ENCODE data around the gene NRIP2.
A peak's percentile ranks its signal among the peaks of the same experiment; 100 is the strongest.
"Not testable (repeated sequence)": the region's sequence is repeated elsewhere in the genome, so short reads cannot be mapped to it uniquely, and the experiment has no call there.

NRIP2 gene, protein sequence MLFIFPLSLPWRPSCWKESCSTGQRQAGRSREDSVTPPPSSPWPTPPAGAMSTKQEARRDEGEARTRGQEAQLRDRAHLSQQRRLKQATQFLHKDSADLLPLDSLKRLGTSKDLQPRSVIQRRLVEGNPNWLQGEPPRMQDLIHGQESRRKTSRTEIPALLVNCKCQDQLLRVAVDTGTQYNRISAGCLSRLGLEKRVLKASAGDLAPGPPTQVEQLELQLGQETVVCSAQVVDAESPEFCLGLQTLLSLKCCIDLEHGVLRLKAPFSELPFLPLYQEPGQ

DNA sequence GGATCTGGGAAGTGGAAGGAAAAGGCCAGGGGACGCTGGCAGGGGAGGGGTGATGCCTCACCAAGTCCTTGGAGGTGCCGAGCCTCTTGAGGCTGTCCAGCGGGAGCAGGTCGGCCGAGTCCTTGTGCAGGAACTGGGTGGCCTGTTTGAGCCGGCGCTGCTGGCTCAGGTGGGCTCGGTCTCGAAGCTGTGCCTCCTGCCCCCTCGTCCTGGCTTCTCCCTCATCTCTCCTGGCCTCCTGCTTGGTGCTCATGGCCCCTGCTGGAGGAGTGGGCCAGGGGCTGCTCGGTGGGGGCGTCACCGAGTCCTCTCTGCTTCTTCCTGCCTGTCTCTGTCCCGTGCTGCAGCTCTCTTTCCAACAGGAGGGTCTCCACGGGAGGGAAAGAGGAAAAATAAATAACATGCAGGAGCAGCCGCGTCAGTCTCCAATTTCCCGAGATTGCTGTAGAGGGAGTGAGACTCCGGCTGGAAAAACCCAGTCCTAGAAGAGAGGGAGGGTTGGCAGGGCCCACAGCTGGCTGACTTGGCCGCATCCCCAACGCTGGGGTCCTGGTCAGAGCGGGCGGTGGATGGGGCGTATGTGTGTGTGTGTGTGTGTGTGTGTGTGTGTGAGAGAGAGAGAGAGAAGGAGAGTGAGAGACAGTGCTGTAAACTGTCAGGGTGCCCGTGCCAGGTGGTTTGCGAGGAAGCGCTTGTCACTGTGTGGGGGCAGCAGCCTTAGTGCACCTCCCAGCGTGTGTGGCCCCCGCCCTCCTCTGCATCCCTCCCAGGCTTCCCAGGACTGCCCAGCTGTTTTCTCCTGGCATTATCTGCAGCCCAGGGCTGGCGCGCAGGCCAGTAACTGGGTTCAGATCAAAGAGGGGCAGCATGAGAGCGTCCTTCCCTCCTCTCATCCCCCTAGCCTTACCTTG lies at the start of gene NRIP2:
Gene NRIP2 (minus strand): TSS at position 455 of the 911 bp plus-strand sequence. CDS start 52 bp downstream, at position 403.
- no peak within 1 kb of the TSS for H3K4me3 ChIP-seq (replicated peaks in 1 of 2; ENCODE audit: low read depth in 2 of 2, low read length in 2 of 2)
- TF ChIP-seq, protein P1, sequence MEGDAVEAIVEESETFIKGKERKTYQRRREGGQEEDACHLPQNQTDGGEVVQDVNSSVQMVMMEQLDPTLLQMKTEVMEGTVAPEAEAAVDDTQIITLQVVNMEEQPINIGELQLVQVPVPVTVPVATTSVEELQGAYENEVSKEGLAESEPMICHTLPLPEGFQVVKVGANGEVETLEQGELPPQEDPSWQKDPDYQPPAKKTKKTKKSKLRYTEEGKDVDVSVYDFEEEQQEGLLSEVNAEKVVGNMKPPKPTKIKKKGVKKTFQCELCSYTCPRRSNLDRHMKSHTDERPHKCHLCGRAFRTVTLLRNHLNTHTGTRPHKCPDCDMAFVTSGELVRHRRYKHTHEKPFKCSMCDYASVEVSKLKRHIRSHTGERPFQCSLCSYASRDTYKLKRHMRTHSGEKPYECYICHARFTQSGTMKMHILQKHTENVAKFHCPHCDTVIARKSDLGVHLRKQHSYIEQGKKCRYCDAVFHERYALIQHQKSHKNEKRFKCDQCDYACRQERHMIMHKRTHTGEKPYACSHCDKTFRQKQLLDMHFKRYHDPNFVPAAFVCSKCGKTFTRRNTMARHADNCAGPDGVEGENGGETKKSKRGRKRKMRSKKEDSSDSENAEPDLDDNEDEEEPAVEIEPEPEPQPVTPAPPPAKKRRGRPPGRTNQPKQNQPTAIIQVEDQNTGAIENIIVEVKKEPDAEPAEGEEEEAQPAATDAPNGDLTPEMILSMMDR (IDR thresholded peaks at IDR 0.05; ENCODE audit: low read depth, low read length) = peak; percentile 10
- DNase-seq (ENCODE audit: low read depth in 2 of 2) = peak; percentile 29 to 82

DNA sequence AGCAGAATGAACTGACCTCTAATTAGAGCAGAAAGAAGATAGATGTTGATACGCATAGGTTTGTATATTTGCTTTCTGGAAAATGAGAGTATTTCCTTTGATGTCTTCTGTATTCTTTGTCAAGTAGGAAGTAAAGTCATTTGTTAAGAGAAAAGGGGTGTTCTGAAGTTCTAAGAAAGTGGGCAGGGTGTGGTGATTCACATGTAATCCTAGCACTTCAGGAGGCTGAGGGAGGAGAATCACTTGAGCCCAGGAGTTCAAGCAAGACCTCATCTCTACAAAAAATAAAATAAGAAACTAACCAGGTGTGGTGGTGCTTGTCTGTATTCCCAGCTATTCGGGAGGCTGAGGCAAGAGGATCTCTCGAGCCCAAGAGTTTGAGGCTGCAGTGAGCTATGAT lies 45.0 kb upstream of the NRIP2 start:
- no peak for DNase-seq (ENCODE audit: low read depth in 2 of 2)
- TF ChIP-seq, protein P1 (IDR thresholded peaks at IDR 0.05; ENCODE audit: low read depth, low read length) = no peak
- no peak overlapping the region for H3K4me3 ChIP-seq (replicated peaks in 1 of 2; ENCODE audit: low read depth in 2 of 2, low read length in 2 of 2)

DNA sequence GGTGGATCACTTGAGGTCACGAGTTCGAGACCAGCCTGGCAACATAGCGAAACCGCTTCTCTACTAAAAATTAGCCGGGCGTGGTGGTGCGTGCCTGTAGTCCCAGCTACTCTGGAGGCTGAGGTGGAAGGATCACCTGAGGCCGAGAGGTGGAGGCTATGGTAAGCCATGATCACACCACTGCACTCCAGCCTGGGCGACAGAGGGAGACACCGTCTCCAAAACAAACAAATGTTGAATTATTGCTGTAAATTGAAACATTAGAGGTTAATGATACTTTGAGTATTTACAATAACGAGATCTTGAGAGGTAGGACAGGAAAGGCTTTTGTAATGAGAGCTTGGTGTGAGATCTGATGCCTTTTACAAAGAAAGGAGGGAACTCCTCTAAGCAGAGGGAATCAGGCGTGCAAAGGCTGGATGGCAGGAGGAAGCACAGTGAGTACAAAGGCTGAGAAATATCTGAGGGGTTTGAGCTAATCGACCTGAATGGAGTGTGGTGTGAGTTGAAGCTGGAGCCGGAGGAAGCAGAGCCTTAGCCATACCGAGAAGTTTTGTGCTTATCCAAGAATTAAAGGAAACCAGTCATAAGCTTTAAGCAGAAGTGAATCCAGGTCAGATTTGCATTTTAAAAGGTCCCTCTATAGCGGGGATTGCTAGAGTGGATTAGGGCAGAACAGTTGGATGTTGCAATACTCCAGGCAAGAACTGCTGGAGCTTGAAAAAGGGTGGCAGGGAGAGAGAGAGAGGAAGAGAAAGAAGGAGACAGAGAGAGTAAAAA lies 43.3 kb upstream of the NRIP2 start:
- DNase-seq (ENCODE audit: low read depth in 2 of 2) = peak; percentile 35 to 71
- H3K4me3 ChIP-seq (replicated peaks in 1 of 2; ENCODE audit: low read depth in 2 of 2, low read length in 2 of 2) = peak overlapping the region; percentile 74 to 88
- TF ChIP-seq, protein P1 (IDR thresholded peaks at IDR 0.05; ENCODE audit: low read depth, low read length) = no peak

DNA sequence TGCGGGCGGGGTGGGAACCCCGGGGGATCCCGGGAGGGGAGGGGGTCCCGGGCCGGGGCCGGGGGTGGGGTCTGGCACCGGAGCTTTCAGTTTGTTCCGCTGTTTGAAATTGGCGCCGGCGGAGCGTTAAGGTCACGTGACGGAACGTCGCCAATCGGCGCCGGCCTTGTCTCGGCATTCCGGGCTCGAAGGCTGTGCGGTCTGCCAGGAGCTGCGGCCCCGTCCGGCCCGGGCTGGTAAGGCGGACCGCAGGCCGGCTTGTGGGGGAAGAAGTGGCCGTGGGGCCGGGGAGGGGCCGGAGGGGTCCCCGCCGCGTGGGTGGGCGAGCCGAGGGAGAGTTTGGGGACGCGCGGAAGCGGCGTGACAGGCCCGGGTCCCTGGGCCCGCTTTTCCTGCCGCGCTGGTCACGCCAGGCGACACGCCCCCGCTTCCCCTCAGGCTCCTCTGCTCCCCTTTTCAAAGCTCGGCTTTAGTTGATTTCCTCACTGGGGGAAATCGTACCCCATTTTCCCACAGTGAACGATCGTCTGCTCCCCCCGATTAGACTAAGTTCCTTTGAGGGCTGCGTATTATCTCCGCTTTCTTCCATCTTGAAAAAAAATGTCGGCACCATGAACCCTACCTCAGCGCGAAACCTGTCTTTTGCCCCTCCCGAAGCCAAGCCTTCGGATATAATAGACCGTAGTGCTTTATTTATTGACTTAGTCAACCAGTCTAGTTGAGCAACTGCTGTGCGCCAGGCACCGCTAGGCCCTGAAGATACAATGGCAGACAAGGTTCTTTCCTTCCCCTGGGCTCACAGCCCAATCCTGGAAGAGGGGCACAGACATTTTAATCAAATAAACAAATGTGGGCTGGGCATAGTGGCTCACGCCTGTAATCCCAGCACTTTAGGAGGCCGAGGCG lies 42.5 kb upstream of the NRIP2 start, which contains the start of the genes FOXM1 and RHNO1:
Gene FOXM1 (minus strand): TSS at position 128 of the 906 bp plus-strand sequence. CDS start 2,696 bp downstream, outside the sequence.
Gene RHNO1 (plus strand): TSS at position 177 of the 906 bp plus-strand sequence. CDS start 8,144 bp downstream, outside the sequence.
- TF ChIP-seq, protein P1 (IDR thresholded peaks at IDR 0.05; ENCODE audit: low read depth, low read length) = no peak
- peak within 1 kb of the TSS; percentile 74 to 88 for H3K4me3 ChIP-seq (replicated peaks in 1 of 2; ENCODE audit: low read depth in 2 of 2, low read length in 2 of 2)
- DNase-seq (ENCODE audit: low read depth in 2 of 2) = peak; percentile 90 to 92

DNA sequence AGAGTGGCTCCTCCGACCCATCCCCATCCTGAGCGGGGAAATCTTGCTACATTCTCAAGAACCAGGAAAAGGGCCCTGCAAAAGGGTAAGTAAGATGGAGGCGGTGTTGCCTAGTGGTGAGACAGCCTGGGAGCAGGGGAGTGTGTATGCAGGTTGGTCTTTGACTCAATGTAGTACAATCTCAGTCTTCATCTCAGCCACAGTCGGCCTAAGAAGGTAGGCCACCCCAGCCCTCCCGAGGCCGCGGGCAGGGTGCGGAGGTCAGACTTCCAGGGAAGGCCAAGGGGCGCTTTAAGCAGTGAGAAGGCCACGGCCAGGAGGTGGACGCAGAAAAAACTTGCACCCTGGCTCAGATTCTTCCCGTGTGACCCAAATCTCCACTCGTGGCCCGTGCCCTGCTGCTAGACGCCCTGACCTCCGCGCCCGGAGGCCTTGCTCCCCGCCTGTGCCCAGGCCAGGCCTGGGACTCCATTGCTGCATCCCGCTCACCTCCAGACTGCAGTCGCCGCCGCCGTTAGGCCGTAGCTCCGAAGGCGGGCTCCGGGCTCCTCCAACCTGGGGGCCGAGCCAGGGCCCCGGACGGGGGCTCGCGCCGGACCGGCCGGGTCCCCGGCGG lies 41.7 kb upstream of the NRIP2 start:
- TF ChIP-seq, protein P1 (IDR thresholded peaks at IDR 0.05; ENCODE audit: low read depth, low read length) = peak; percentile 7
- peak; percentile 25 to 54 for DNase-seq (ENCODE audit: low read depth in 2 of 2)
- peak overlapping the region; percentile 74 to 88 for H3K4me3 ChIP-seq (replicated peaks in 1 of 2; ENCODE audit: low read depth in 2 of 2, low read length in 2 of 2)

DNA sequence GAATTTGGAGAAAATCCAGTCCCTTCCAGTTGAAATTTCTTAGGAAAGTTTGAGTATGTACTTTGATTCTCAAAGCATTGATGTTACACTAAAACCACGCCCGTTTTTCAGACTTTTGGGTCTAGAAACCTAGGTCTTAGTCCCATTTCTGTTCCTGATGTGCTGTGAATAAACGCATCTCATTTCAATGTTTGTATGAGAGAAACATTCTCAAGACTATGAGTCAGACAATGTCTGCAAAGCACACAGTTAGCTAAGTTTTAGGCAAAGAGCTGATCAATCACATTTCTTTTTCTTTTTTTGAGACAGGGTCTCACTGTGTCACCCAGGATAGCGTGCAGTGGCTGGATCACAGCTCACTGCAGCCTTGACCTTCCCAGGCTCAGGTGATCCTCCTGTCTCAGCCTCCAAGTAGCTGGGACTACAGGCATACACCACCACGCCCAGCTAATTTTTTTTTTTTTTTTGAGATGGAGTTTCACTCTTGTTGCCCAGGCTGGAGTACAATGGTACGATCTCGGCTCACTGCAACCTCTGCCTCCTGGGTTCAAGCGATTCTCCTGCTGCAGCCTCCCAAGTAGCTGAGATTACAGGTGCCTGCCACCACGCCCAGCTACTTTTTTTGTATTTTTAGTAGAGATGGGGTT lies 34.3 kb upstream of the NRIP2 start:
- peak in 1 of 2 donors; percentile 46 for DNase-seq (ENCODE audit: low read depth in 2 of 2)
- not testable (repeated sequence) for H3K4me3 ChIP-seq (replicated peaks in 1 of 2; ENCODE audit: low read depth in 2 of 2, low read length in 2 of 2)
